ENCODE results near the gene RTKN. TPM values are rescaled to one million over a fixed set of nuclear protein-coding genes. Genes with fewer than 3 reads are reported as not detected.

RTKN gene
- total and polyA plus RNA-seq, 9 of the 15 experiments (the other 6 are each of a cell fraction or from before 2014, with no cell fraction given): 0.14 to 6.9 (median 3.6) TPM

- DNase-seq (ENCODE audit: extremely low read depth in 1 of 4, low spot score in 3 of 4) (no peak), FAIRE-seq (no peak), ATAC-seq (no peak)
- Histone ChIP-seq H3K4me3 (no peak overlapping the region), H3K9me1 (ENCODE audit: control insufficient read depth, insufficient read depth, low read length) (no peaks in the 10 kb centered on the region), H3K4me1 (replicated peaks in 1 of 2; ENCODE audit: control insufficient read depth in 2 of 2, insufficient read depth in 2 of 2, low read length in 2 of 2) (peaks cover 0 to 16% of the 10 kb centered on the region in 2 experiments; a peak in 1 of 5 replicates), H3K27ac (ENCODE audit: extremely low read depth, low read depth, low read length) (no peak overlapping the region), H3K4me2 (ENCODE audit: insufficient read depth, low read length) (no peak overlapping the region), H4K20me1 (replicated peaks; ENCODE audit: control insufficient read depth, insufficient read depth, low read length) (no peaks in the 10 kb centered on the region), H3K36me3 (ENCODE audit: control insufficient read depth, insufficient read depth, low read length) (no peaks in the 10 kb centered on the region), H3K79me2 (ENCODE audit: control insufficient read depth, insufficient read depth, low read length) (no peaks in the 10 kb centered on the region), H2AFZ (ENCODE audit: low read depth, low read length) (no peak overlapping the region), H3K9ac (ENCODE audit: insufficient read depth in 1 of 2, low read depth in 2 of 2, low read length in 2 of 2) (peak overlapping the region in 1 of 2 experiments; percentile 48; a peak in 1 of 4 replicates), H3K9me3 (replicated peaks; ENCODE audit: control insufficient read depth, insufficient read depth, low read depth, low read length) (no peaks in the 10 kb centered on the region), H3K27me3 (ENCODE audit: control insufficient read depth in 2 of 2, insufficient read depth in 2 of 2, low read length in 2 of 2) (no peaks in the 10 kb centered on the region)
- intact Hi-C loops (cut with micrococcal nuclease) (no loop called here), in situ Hi-C loops (cut with MboI) (no loop called here)
- 54% methylated on average over 15 of the region's 18 CpGs for WGBS (ENCODE audit: insufficient coverage, low coverage, missing lambda C conversion rate)
- ChIA-PET POLR2A (interaction anchor here (0.5 to 0.9 kb wide), 4 partner anchors 10 to 579 kb away, joined by 3 to 5 read pairs (median 4); no protein-coding TSS in a partner anchor), CTCF (ENCODE audit: low intra/inter-chr PET ratio) (no interaction called here)
- TF ChIP-seq KDM4B (IDR thresholded peaks at IDR 0.05; ENCODE audit: borderline replicate concordance in 2 of 2, low read depth in 1 of 2) (no peak), SPI1 (IDR thresholded peaks at IDR 0.05; ENCODE audit: borderline replicate concordance, low read depth, low read length) (no peak), ERF (CRISPR knock-in tag; IDR thresholded peaks at IDR 0.05) (no peak), ZNF395 (CRISPR knock-in tag; IDR thresholded peaks at IDR 0.05) (no peak), HDAC2 (IDR thresholded peaks at IDR 0.05) (no peak), NR0B1 (IDR thresholded peaks at IDR 0.05; ENCODE audit: partially characterized antibody) (no peak), CREBBP (IDR thresholded peaks at IDR 0.05; ENCODE audit: low read depth, low read length) (no peak)
- no TSS peak for BruUV-seq (replicated peaks)
Observed at GRCh38 chr2:74429487-74430451, 12.0 kb downstream of the RTKN start.

Measured in K562 (cell line).